Anterior cingulate cortex (tissue), 58 donors: ENCODE data around the gene TADA2B.

ENCODE experiments used
- DNase-seq, 58 donors: peaks; one replicate each; lab custom pipeline; 2025; lab: John Stamatoyannopoulos, UW

The TADA2B gene, protein sequence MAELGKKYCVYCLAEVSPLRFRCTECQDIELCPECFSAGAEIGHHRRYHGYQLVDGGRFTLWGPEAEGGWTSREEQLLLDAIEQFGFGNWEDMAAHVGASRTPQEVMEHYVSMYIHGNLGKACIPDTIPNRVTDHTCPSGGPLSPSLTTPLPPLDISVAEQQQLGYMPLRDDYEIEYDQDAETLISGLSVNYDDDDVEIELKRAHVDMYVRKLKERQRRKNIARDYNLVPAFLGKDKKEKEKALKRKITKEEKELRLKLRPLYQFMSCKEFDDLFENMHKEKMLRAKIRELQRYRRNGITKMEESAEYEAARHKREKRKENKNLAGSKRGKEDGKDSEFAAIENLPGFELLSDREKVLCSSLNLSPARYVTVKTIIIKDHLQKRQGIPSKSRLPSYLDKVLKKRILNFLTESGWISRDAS

DNA sequence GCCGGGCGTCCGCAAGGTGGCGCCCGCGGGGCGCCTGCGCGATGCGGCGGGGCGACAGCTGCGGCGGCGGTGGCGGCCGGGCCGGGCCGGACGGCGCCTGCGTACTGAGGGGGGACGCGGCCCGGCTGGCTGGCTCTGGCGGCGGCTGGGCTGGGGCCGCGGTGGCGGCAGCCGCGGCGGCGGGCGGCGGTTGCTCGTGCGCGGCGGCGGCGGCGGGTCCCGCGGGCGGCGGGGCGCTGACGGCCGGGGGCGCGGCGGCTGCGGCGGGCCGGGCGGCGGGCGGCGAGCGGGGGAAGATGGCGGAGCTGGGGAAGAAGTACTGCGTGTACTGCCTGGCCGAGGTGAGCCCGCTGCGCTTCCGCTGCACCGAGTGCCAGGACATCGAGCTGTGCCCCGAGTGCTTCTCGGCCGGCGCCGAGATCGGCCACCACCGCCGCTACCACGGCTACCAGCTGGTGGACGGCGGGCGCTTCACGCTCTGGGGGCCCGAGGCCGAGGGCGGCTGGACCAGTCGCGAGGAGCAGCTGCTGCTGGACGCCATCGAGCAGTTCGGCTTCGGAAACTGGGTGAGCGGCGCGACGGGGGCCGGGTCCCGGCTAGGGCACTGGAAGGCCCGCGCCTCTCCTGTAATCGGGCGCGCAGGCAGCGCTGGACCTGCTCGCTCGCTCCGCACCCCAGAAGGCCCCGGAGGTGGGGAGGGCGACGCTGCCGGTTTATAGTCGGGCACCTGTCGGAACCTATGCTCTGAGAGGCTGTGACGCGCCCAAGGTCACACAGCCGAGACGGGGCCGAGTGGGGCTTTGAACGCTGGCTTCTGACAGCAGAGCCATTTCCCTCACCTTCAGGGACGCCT lies at the start of gene TADA2B:
TADA2B (plus strand) TSS at position 89 of the 853 bp plus-strand sequence; CDS start at position 297, 208 bp downstream.
- DNase-seq: peak in 14 of 58 donors; percentile 36 to 66 (median 43)

DNA sequence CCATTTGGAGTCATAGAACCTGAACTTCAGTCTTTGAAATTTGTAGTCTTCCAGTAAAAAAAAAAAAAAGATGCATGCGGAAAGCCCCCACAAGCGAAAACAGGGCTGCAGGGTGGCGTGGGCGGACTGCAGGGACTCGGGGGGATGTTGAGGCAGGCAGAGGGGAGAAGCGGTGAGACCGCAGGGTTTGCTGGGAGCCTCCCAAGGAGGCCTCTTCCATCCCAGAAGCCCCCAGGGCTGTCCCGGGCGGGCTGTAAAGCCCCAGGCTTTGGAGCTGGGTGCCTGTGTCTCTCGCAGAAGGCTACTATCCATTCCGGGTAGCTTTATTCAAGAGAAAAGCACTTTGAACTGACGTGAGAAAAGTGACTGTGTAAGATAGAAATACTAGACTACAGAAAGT lies 46.7 kb upstream of the TADA2B start:
- no peak for DNase-seq

DNA sequence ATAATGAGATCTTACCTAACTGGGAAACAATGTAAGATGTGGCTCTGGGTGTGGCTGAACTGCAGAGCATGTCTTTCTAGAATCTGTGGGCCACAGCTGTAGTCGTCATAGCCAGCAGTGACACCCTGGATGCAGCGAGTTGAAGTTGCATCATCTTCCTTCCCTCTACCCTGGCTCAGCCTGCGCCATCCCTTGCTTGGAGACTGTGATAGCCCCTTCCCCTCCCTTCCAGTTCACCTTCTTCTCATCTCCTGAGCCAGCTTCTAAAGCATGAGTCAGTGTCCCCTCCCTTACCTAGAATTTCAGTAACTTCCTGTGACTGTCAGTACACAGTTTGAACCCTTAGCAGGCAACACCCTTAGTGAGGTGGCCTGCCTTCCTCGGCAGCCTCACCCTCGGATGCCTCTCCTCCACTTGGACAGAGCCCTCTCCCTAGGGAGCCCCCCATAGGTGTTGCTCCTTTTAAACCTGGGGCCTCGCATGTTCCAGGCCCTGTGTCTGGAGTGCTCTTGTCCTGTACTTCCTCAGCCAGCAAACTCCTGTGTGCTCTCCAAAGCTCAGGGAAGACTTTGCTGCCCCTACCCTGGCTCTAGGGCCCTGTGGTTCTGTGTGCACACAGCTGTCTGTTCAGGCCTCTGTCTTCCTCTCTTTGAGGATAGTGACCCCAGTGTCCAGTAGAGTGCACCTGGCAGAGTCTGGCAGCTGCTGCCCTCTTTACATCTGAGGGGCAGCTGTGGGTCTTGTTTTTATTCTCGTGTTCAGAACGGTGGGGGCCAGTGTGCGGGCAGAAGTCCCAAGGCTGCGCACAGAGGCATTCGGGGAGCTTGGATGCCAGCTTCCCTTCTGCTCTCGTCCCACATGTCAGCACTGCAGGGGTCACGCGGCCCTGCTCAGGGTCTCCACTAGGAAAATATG lies 43.7 kb upstream of the TADA2B start:
- DNase-seq: peak in 15 of 58 donors; percentile 13 to 57 (median 34)

DNA sequence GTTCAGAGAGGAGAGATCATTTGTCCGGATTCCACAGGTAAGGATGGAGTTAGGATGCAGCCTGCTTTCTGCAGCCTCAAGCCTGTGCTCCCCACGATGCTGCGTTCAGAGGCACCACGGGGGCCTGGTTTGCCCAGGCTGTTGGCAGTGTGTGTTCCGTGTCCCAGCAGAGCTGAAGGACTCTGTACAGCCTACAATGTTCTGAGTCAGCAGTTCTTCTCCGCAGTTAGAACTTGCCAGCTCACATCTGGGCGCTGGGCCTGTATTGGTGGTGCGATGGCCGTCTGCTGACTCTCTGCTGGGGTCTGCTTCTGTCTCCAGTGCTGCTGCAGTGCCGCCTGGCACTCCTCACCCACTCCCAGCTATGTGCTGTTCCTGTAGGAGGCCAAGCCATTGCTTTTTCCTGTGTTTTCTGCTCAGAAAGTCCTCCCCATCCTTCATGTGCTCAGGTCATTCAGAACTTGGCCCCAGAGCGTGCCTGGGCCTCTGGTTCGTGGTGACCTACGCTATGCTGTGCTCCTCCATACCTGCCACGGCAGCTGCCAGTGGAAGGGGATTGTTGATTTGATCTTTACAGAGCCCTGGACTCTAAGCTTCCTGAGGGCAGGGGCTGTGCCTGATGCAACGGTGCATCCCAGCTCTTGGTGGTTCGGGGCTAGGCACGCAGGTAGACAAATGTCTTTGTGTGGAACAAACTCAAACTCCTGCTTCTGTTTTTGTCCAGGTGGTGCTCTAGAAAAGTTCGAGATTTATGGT lies 42.6 kb upstream of the TADA2B start:
- DNase-seq: peak in 16 of 58 donors; percentile 12 to 60 (median 31)

DNA sequence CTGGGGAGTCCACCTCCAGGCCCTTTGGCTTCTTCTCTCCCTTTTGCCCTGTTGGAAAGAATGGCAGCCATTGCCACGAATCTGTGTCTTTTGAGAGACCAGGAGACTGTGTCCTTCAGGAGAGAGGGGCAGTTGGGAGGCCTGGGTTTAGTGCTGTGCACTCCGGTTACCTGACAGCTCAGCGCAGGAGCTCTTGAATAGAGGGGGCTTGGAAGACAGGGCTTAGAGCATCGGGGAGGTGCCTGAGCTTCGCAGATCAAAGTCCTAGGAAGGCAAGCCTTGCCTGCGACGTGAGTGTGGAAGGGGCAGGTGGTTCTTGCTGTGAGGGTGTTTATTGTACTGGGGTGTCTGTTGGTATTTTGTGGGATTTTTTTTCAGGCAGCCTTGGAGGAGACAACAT lies 41.9 kb upstream of the TADA2B start:
- DNase-seq: no peak

DNA sequence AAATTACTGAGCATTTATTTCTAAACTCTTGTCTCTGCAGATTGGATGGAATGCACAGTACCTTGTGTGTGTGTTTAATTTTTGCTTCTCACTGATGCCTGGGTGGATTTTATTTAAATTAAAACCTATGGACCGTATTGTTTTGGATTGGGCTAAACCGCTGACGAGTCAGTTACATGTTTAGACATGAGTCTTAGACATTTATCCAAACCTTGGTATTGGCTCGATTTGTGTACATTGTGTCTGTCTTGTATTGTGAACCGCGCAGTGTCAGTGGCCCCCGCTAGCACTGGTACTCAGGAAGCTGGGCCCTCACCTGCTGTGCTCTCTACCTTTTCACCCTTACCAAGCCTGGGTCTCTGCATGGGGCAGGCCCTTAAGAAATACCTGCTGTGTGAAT lies 40.8 kb upstream of the TADA2B start:
- no peak for DNase-seq

DNA sequence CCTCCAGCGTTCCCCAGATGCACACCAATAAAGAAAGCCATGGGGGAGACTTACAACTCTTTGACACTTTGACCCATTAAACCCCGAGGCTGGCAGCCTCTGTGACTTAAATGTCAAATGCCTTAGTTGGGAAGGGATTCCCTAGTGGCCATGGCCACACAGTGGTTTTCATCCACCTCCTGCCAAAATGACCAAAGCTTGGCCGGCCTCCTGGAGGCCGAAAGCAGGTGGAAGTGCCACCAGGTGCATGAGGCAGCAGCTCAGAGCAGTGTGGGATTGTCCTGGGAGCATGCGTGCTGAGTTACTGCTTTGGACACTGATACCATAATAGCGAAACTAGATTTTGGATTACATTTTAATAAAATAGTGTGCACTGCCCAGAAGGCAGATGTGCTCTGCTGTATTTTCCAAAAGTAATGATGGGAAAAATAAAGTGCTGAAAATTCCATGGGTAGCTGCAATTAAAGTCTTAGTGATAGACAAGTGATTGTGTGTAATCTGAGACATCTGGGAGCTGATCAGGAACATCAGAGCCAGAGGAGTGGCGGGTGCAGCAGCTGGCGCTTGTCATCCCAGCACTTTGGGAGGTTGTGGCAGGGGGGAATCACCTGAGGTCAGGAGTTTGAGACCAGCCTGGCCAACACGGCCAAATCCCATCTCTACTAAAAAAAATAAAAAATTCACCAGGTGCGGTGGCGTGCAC lies 39.8 kb upstream of the TADA2B start:
- no peak for DNase-seq

DNA sequence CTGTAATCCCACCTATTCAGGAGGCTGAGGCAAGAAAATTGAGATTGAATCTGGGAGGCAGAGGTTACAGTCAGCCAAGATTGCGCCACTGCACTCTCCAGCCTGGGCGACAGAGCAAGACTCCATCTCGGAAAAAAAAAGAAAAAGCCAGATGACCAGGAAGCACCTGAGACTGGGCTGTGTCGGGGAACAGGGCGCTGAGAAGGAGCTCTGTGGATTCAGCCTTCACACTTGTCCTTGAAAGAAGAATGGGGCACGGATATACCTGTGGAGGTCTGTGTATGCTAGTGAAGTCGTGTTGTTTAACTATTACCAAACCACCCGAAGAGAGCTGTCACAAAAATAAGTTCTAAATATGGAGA lies 39.3 kb upstream of the TADA2B start:
- no peak for DNase-seq

DNA sequence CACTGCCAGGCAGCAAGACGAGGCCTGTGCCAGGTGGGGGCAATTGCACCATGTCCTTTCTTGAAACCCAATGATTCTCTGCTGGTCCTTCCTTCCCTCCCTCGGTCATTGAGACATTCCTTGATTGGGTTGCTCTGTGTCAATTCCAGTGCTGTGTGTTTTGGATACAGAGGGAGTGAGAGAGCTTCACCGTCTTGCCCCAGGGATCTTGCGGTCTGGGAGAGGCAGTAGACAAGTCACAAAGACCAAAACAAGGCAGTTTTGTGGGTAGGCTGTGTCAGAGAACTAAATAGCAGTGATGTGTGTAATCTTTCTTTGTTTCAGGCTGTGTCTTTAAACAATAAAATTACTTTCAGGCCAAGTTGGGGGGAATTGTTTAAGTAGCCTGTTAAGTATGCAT lies 38.8 kb upstream of the TADA2B start:
- DNase-seq: no peak

DNA sequence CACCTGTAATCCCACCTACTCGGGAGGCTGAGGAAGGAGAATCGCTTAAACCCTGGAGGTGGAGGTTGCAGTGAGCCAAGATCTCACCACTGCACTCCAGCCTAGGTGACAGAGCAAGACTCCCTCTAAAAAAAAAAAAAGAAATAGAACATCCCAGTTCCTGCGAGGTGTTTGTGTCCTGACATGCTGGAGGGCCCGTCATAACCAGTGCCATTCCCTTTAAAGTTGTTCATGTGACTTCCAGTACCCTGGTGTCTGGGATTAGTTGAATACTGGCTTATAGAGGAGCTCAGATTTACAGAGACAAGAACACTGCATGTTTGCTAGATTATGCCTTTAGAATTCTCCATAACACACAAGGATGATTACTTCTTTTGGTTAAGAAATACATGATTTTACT lies 37.6 kb upstream of the TADA2B start:
- no peak for DNase-seq

DNA sequence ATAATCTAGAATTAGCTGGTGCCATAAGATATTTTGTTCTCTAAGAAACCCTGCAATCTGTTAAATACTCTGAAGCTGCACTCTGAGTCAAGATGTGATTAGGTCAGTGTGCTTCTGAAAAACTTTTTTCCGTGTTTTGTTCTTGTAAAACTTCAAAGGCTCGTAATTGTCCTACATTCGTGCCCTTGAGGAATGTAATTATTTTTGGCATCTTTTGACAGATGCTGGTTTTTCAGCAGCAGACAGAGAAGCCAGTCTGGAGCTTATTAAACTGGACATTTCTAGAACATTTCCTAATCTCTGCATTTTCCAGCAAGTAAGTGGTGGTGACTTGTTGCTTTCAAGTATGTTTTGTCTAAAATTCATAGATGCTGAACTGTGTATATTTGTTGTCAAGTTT lies 36.8 kb upstream of the TADA2B start:
- DNase-seq: no peak

DNA sequence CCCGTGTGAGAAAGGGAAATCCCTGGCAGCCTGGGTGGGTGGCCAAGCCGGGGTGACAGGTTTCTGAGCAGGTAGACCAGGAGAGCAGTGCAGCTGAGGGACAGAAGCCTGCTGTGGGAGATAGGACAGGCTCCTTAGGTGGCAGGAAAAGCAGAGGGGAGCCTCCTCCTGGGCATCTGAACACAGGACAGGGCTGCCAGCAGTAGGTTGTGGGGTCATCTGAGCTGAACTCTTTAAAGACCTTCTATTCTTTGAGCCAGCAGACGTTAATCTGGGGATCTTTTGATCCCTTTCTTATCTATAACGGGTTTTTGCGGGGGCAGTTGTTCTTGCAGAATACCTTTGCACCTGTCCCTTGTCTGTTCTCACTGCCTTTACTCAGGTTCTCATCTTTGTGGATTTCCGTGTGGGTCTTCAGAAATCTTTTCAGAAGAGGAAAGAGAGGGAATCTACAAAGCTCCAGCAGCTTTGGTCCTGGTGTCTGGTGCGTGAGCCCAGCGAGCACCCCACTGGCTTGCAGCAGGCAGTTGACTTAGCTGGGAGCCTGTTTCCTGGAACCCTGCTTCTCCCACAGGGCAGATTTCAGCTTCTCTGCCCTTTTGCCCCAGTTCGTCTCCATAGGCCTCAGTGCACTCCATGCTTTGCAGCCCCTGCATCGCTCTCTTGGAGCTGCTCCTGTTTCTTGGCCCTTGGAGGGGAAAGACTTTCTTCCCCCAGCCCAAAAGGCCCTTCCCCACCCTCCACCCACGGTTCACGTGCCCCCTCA lies 35.8 kb upstream of the TADA2B start:
- no peak for DNase-seq

DNA sequence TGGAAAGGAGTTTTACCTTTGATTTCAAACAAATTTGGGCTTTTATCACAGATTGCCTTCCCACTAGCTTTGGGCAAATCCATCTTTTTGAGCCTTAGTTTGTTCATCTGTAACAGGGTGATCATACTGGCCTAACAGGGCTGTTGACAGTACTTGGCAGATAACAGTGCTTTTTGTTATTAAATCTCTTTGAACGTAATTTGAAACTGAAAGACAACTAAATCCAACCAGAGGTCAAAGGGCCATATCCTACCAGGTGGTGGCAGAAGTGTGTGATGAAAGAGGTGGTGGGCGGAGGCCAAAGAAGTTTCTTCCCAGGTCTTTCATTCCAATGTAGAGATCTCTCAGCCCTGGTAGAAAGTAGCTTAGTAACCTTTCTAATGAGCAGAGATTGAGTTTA lies 35.2 kb upstream of the TADA2B start:
- no peak for DNase-seq

DNA sequence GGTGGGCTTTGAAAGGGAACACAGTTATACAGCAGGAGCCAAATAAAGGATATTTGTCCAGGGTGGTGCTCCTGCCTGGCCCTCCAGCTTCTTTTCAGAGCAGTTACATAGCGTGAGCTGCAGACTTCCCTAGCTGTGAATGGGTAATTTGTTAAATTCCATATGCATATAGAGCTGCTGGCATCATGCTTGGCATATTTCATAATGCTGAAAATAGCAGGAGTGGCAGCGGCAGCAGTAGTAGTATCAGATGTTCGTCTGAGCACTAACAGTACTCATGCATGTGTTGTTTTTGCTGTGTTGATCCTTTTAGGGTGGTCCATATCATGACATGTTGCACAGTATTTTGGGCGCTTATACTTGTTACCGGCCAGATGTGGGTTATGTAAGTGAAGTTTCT lies 33.6 kb upstream of the TADA2B start:
- DNase-seq: peak in 9 of 58 donors; percentile 12 to 74 (median 29)

DNA sequence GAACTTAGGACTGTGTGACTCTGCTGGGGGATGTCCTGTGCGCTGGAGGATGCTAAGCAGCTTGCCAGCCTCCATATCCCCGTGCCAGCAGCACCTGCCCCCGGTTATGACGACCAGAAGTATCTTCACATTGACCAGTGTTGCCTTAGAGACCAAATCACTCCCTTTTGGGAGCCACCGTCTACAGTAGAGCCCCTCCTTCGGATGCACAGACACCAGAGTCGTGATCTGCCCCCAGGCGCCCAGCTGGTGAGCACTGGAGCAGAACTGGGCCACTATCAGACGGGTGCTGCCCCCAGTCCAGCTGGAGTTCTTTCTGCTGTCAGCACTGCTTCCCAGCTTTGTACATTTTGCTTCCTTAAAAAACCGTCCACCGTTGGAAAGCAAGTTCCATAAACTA lies 30.0 kb upstream of the TADA2B start:
- DNase-seq: no peak

DNA sequence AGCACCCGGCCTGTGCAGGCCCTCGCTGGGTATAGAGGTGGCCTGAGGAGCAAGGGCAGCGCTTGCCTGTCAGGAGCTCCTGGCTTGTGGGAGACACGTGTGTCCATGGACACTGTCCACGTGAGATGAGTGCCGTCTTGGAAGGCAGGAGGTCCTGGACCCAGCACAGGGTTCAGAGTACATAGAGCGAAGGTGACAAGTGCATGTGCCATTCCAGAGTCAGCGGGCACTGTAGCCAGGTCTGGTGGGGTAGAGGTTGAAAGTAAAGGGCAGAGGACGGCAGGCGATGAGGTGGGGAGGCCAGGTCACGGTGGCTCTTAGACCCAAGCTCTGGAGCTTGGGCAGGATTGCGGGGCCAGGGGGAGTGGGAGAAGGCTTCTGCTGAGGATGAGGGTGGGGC lies 28.4 kb upstream of the TADA2B start:
- no peak for DNase-seq

DNA sequence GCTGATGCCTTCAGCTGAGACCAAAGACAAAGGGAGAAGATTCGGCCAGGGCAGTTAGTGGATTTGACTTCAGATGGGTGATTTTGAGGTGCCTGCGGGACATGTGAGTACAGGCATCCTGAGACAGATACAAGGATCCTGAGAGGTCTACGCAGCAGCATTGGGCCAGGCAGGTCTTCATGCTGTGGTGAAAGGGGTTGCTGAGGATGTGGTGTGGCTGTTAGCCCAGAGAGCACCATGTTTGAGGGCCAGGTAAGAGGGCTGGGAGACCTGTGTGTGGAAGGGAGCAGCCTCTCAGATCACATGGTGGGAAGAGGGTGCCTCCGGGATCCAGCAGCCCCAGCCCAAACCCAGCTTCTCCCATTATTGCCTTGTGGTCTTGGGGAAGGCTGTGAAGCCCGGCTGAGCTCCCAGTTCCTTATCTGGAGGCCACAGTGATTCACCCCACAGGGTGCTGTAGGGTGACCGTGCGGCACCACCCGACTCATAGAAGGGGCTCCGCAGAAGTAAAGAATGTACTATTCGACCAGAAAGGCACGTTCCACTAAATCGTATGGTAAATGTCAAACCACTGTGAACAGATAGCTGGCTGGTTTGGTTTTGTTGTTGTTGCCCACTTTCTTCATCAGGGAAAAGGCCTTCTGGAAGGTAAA lies 27.7 kb upstream of the TADA2B start:
- no peak for DNase-seq

DNA sequence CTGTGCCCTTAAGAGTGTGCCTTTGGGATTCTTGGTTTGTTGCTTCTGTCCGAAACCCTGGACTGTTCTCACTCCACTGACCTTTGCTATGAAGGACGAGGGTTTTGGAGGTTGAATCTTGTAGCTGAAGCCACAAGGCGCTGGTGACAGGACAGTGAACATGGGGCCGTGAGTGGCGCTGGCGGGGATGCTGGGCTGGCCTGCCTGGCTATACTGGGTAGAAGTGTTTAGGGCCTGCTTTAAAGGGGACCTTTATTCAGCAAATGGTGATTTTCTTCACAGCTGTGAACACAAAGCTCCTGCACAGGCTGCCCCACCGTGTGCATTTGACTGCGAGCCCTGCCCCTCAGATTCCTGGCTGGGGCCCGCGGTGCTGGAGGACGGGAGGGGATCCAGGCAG lies 27.1 kb upstream of the TADA2B start:
- DNase-seq: no peak
